SK-MEL-5 (cell line): ENCODE results near the gene CRB3. TPM values are rescaled to one million over a fixed set of nuclear protein-coding genes. Genes with fewer than 3 reads are reported as not detected.
"Not testable (repeated sequence)": the region's sequence is repeated elsewhere in the genome, so short reads cannot be mapped to it uniquely, and the experiment has no call there.

ENCODE experiments used
- DNase-seq: peaks from one replicate; pipeline ENCODE4 v3.0.0-alpha.2; 2016; ENCODE audit warnings: low read depth, low spot score
- in situ Hi-C: cut with HindIII; loops from 2 replicates; pipeline ENCODE4 v1.10.0; 2016; ENCODE audit warnings: low sequenced_read_pairs, high pct_unique_total_duplicates, low pct_unique_long_range_greater_than_20kb
- total RNA-seq: library from RNA; depleted of rRNA; stranded (reverse); fragments of >200 nt; shearing (Covaris generic); gene quantifications from 2 replicates; pipeline ENCODE4 v1.2.3, GENCODE V29; 2014

The CRB3 gene
- total RNA-seq, 1 experiment from 2014 or later, result 0.58 TPM

DNA sequence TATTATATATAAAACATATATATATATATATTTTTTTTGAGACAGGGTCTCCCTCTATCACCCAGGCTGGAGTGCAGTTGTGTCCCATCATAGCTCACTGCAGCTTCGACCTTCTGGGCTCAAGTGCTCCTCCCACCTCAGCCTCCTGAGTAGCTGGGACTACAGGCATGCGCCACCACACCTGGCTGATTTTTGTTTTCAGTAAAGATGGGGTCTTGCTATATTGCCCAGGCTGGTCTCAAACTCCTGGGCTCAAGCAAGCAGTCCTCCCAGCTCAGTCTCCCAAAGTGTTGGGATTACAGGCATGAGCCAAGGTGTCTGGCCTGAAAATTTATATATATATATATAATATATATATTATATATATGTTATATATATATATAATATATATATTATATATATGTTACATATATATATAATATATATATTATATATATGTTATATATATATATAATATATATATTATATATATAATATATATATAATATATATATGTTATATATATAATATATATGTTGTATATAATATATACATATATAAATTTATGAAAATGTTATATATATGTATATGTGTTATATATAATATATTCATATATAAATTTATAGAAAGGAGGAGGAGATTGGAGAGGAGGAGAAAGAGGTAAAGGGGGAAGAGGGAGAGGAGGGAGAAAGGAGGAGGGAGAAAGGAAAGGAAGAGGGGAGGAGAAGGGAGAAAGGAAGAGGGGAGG, 35.2 kb upstream of the CRB3 start:
- in situ Hi-C loops, DNase-seq: not testable (repeated sequence)

DNA sequence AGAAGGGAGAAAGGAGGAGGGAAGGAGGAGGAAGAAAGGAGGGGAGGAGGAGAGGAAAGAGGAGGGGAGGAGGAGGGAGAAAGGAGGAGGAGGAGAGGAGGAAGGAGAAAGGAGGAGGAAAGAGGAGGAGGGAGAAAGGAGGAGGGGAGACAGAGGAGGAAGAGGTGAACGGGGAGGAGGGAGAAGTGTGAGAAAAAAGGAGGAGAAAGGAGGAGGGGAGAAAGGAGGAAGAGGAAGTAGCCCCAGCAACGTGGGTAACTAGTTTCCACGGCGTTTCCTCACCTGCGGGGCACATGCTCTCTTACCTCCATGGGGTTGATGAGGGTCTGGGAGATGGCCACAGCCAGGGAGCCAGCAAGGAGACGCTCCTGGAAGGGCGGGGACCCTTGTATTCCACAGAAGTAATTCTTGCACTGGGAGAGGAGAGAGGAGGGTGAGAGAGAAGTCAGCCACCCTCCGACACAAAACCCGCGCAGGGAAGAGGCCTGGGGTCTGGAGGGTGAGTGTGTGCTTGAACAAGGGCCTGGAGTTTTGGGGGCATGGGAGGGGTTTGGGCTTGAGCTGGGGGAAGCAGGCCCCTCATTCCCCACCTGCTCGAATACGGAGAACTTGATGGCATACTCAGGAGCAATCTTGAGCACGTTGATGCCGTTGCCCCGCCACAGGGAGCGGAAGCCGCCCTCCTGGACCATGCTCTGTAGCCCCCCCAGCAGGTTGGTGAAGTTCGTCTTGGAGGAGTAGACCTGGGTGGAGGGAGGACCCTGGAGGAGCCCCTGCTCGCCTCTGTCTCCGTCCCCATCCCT, 34.5 kb upstream of the CRB3 start:
- in situ Hi-C loops, result no loop called here
- DNase-seq, result no peak

DNA sequence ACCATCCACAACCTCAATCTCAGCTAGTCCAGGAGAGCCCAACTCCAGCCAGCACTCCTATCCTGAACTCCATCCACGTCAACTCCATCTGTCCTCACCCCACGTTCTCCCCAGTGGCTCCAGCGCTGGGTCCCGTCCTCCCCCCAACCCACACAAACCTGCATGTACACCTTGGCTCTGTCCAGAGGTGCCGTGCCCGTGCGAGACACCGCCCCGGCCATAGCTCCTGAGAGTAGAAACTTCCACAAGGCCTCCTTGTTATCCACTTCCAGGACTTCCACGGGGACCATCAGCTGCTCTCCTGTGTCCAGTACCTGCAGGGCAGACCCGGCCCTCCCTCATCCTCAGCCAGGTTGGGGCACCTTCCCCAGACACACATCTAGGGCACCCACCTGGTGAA, 32.2 kb upstream of the CRB3 start:
- in situ Hi-C loops, result no loop called here
- no peak for DNase-seq

DNA sequence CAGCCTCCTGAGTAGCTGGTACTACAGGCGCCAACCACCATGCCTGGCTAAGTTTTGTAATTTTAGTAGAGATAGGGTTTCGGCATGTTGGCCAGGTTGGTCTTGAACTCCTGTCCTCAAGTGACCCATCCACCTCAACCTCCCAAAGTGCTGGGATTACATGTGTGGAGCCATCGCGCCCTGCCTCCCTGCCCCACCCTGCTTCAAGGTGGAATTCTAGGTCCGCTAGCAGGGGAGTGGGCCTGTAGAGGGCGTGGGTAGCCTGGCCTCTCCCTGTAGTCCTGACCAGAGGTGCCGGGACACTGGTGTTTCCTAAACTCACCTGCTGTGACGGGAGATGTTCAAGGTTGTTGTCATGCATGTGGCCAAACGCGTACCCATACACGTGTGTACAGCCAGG, 30.9 kb upstream of the CRB3 start:
- DNase-seq, result no peak
- in situ Hi-C loops, result no loop called here

DNA sequence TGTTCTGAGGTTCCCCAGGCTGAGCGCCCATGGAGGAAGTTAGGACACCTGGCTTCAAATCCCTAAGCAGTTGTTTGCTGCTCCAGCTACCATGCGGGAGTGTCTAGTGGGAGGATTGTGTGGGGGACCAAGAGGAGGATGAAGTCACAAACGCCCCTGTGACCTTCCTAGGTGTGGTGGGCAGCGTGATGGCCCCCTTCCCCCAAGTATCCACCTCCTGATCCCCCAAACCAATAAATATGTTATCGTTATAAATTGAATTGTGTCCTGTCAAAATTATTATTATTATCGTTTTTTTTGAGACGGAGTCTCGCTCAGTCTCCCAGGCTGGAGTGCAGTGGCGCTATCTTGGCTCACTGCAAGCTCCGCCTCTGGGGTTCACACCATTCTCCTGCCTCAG, 30.4 kb upstream of the CRB3 start, which contains the start of gene SLC25A41:
SLC25A41 (minus strand) TSS at position 101 of the 400 bp plus-strand sequence; CDS start at position 31, 70 bp downstream.
- in situ Hi-C loops, result no loop called here

DNA sequence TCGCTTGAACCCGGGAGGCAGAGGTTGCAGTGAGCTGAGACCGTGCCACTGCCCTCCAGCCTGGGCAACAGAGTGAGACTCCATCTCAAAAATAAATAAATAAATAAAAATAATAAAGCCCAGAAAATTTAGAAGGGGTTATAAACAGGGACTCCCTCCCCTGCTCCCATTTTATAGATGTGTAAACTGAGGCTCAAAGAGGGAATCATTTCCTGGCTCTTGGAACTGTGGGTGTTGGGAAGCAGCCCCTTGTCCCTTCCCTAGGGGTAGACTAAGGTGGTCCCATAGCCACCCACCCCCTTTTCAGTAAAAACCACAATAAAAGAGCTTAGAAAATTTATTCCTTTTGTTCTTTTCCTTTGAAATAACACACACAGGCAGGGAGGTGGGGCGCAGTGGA, 24.3 kb upstream of the CRB3 start:
- in situ Hi-C loops, result no loop called here
- DNase-seq, result no peak

More for the DNA sequence above, 30.4 kb upstream of the CRB3 start, which contains the start of gene SLC25A41:
- DNase-seq, result no peak

DNA sequence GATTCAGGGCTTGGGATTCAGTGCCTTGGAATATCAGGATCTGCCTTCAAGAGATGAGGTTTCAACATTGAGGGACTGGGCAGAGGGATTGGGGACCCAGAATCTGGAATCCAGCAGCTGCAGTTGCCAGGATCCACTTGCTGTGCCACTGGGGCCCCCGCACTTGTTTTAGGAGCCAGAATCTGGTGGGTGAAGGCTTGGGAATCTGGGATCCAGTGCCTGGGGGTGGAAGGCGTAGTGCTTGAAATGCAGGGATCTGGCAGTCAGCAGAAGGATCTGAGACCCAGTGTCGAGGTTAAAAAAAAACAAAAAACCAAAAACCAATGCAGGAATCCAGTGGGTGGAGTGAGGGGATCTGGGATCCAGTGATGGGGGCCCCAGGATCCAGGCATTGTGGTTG, 23.2 kb upstream of the CRB3 start:
- DNase-seq, result no peak
- in situ Hi-C loops, result no loop called here

GRCh38 chr19:6442087-6442688, 21.9 kb upstream of the CRB3 start:
- DNase-seq, result no peak
- in situ Hi-C loops, result no loop called here

- DNase-seq, result no peak
- in situ Hi-C loops, result no loop called here
These were observed 20.1 kb upstream of the CRB3 start for GRCh38 chr19:6443986-6444385.

DNA sequence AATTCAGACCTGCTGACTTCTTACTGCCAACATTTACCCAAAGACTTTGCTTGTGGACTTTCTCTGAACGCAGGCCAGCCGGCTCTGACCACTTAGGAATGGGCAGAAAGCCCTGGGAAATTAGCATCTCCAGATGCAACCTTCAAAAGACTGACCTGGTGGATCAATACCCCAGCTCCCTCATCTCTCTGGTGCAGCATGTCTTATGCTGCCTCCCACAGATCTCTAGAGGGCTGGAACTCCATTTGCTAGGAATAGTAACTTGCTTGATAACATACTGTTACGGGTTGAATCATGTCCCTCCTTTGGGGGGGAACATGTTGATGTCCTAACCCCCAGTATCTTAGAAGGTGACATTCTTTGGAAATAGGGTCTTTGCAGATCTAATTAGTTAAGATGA, 17.6 kb upstream of the CRB3 start:
- in situ Hi-C loops, result no loop called here
- DNase-seq, result no peak

DNA sequence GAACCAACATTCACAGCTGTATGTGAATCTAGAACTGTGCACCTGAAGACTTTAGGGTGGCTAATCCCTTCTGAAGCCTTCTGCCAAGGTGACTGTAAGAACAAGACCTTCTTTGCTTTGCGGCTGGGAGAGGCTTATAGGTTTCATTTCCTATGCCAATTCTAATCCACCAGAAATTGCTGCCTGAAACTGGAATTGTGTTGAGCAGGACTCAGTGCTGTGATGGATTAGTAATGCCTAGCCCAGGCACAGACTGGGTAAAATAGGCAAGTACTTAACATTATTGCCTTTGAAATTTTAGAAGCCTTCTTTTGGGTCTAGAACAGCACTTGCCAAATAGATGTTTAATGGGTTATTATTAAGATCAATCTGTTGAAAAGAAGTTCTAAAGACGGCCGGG, 16.0 kb upstream of the CRB3 start:
- in situ Hi-C loops, result no loop called here
- no peak for DNase-seq

- DNase-seq, result no peak
- in situ Hi-C loops, result no loop called here
These were observed 13.9 kb upstream of the CRB3 start for GRCh38 chr19:6450166-6450565.

DNA sequence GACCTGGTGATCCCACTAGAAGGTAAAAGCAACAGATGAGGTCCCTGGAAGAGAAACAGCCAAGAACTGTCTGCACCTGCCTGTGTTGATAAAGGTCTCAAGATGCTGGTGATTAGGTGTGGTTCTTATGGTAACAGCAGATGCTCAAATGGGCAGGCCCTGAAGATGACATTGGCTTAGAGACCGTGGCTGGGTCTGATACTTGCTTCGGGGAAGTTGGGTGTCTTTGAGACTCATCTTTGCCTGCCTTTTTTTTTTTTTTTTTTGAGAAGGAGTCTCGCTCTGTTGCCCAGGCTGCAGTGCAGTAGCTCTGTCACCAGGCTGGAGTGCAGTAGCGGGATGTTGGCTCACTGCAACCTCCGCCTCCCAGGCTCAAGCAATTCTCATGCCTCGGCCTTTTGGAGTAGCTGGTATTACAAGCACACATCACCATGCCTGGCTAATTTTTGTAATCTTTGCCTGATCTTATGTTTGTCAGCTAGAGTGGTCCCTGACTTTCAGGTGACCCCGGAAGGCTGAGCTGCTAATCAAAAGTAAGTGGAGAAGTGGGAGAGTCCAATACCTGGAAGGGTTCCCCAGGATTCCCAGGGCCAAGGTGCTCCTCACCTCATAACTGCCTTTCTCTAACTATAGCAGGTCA, 12.4 kb upstream of the CRB3 start:
- in situ Hi-C loops, result no loop called here
- DNase-seq, result no peak

GRCh38 chr19:6452223-6452614, 11.9 kb upstream of the CRB3 start:
- in situ Hi-C loops, result no loop called here
- no peak for DNase-seq

- DNase-seq, result no peak
- in situ Hi-C loops, result no loop called here
These were observed 11.2 kb upstream of the CRB3 start for GRCh38 chr19:6452899-6453298.

- no peak for DNase-seq
- in situ Hi-C loops, result no loop called here
These were observed 10.0 kb upstream of the CRB3 start for GRCh38 chr19:6453951-6454565.

GRCh38 chr19:6455924-6456323, 8.1 kb upstream of the CRB3 start:
- in situ Hi-C loops, result no loop called here

More at GRCh38 chr19:6455924-6456323, 8.1 kb upstream of the CRB3 start:
- DNase-seq, result no peak
